ENCODE measurements around the gene ZBTB33. TPM values are rescaled to one million over a fixed set of nuclear protein-coding genes. Genes with fewer than 3 reads are reported as not detected.

Gene ZBTB33, protein sequence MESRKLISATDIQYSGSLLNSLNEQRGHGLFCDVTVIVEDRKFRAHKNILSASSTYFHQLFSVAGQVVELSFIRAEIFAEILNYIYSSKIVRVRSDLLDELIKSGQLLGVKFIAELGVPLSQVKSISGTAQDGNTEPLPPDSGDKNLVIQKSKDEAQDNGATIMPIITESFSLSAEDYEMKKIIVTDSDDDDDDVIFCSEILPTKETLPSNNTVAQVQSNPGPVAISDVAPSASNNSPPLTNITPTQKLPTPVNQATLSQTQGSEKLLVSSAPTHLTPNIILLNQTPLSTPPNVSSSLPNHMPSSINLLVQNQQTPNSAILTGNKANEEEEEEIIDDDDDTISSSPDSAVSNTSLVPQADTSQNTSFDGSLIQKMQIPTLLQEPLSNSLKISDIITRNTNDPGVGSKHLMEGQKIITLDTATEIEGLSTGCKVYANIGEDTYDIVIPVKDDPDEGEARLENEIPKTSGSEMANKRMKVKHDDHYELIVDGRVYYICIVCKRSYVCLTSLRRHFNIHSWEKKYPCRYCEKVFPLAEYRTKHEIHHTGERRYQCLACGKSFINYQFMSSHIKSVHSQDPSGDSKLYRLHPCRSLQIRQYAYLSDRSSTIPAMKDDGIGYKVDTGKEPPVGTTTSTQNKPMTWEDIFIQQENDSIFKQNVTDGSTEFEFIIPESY
- 7.8 TPM for total RNA-seq

DNA sequence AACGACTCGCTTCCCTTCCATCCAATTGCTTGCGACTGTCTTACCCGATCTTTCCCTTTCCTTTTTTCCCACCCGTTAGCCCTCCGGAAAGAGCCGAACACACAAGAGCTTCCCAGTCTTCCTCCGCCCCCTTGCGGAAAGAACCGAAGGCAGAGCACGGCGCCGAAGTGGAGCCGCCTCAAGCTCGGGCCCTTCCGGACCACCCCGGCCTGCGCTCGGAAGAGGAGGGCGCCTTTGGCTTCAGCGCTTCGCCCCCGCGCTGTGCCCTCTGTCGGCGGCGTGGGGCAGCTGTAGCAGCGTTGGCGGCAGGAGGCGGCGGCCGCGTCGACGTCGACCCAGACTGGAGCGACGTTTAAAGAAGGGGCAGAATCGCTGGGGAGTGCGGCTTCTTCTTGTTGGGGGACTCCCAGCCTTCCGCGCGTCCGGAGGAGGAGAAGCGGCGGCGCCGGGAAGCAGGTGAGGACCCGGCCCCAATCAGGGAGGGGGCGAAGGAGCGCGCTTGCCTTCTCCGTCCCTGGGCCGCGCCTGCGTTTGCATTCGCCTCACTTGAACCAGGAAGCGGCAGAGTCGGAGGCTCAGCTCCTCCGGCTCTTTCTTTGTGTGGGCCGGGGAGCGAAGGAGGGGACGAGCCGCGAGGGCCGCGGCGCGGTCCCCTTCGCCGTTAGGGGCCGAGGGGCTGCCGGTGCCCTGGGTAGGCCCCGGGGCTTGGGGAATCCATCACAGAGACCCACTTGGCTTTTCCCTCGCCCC lies at the start of gene ZBTB33:
Gene ZBTB33, plus strand, starts transcription at position 291 of the 750 bp plus-strand sequence. CDS start 2,604 bp downstream, outside the sequence.
- ATAC-seq (peak; percentile 97), DNase-seq (ENCODE audit: low spot score) (peak; percentile 89)

DNA sequence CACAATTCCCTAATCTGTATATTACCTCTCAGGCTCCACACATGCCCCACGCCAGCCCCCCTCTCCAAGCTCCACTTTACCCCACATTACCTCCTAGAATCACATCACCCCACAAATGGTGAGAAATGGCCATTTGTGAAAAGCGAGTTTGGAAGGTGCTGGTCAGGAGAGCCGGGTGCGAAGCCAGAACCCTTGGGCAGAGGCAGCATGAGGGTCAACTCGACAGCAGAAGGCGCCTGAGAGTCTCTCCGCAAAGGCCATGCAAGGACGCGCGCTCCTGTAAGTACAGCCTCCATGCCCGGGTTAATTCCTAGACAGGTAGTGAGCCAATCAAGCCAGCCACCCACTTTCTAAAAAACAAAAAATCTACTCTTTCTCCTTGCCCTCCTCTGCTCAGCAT lies 49.8 kb upstream of the ZBTB33 start:
- ATAC-seq (no peak), DNase-seq (ENCODE audit: low spot score) (no peak)

DNA sequence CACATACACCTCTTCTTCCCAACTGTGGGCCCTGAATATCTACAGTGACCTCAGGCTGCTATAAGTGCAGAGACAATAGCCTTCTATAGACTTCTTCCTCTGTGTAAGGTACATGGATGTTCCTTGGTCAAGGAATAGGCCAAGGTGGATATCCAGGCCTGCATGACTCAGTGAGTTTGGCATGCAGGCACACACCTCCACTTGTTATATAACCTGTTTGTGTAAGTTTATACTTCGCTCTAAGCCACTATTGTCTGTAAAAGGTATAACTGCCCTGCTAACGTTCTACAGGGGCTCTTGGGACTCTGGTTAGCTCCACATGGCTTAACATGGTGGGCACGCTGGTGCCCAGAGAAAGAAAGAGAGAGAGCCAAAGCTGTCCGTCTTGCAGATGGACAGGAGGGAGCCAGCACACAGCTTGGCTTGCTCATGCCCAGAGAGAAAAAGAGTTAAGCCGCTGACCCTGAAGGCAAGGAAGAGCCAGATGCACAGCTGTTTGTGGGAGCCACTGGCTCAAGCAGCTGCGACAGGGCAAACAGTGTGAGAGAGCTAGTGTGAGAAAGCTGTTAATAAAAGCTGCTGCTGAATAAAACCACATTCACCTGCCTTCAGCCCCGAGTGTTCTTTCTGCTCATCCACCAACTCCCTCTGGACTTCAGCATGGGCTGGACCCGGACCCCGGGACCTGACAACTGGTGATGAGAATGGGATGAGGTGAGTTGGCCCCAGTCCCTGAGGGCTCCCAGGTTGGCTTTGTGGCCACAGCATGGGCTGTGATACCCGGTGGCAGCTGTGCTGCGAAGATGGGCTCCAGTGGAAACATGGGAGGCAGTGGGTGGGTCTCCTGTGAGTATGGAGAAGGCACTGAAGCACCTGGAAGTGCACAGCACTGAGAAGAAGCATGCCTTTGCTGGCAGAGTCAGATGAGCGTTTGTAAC lies 44.5 kb upstream of the ZBTB33 start:
- ATAC-seq (no peak), DNase-seq (ENCODE audit: low spot score) (no peak)

DNA sequence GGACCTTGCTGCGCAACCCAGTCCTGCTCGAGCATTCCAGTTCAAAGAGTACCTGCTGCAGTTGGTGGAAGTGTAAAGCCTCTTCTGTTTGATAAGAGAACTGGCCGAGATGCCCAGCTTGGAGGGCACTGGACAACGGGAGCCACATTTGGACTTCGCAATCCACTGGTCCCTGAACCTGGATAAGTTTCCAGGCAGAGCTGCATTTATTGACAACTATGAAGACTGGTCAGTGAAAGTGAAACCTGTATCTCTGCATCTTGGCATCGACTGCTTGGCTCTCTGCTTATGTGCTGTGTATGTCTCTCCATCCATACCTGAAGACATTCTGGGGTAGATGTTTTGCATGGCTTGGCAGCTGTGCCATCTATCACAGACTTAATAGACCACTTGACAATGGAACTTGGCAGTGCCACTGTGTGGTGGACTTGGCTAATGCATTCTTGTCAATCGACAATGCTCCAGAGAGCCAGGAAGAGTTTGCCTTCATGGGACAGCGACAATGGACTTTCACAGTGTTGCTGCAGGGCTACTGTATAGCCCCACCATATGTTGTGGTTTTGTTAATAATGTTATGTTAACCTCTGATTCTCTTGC lies 43.5 kb upstream of the ZBTB33 start:
- no peak for DNase-seq (ENCODE audit: low spot score)
- ATAC-seq, result peak; percentile 84

DNA sequence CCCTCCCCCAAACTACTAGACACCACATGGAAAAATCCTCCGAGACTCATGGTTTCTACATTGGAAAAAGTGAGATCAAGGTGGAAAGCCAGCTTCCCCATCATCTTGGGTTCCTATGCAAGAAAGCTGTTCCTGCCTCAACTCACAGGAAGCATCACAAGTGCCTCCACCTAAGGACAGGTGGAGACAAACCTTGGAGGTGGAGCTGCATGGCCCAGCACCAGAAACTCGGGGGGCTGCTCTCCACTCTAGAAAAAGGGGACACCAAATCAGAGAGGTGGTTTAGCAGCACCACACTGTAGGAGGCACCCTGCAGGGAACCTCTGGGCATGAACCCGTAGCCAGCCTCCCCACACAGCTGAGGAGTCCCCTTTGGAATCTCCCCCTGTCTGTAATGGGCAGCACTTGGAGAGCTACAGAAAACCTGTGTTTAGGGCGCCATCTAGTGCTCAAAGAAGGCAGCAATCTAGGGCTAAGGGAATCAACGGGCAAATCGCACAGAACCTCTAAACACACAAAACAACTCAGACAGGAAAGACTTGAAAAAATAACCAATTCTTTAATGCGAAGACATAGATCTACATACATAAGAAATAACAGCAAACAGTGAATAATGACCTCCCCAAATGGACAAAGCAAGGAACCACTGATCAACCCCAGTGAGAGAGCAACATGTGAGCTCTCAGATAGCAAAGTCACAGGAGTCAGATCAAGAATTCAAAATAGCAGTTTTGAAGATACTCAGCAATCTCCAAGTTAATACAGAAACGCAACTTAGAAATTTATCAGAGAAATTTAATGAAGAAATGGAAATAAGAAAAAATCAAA lies 37.0 kb upstream of the ZBTB33 start:
- DNase-seq (ENCODE audit: low spot score), result peak; percentile 44
- peak; percentile 86 for ATAC-seq

DNA sequence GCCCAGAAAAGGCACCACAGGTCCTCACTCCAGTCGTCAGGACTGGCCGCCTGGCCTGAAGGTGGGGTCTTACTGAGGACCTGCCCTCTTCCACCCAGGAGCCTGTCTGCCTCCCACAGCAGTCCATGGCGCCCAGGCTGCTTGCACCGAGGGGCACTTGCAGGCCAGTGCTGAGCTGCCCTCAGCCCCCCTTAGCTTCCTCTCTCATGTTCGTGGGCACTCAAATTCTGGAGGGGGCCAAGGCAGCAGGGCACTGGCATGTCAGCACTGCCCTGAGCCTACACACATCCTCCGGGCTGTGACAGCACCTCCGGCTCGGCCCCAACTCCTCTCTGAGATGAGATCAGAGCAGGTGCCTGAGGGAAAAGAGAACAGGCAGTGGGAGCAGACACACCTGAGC lies 27.2 kb upstream of the ZBTB33 start:
- DNase-seq (ENCODE audit: low spot score), result no peak
- no peak for ATAC-seq

DNA sequence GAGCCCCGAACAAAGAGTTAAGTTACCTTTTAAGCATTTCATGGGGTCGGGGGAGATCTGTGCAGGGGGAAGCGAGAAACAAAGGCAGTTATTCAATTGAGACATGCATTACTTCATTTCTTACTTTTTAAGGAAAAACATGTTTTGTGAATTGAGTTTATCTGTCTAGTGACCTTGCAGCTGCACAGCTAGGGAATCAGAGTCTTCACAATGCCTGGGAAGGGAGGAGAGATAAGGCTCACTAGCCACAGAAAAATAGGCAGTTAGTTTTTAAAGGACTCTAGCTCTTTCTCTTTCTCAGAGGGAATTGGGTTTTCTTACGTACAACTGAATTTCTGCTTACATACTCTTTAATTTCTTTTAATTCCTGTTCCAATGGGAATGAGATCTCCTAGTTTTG lies 26.2 kb upstream of the ZBTB33 start:
- DNase-seq (ENCODE audit: low spot score) (no peak), ATAC-seq (no peak)

DNA sequence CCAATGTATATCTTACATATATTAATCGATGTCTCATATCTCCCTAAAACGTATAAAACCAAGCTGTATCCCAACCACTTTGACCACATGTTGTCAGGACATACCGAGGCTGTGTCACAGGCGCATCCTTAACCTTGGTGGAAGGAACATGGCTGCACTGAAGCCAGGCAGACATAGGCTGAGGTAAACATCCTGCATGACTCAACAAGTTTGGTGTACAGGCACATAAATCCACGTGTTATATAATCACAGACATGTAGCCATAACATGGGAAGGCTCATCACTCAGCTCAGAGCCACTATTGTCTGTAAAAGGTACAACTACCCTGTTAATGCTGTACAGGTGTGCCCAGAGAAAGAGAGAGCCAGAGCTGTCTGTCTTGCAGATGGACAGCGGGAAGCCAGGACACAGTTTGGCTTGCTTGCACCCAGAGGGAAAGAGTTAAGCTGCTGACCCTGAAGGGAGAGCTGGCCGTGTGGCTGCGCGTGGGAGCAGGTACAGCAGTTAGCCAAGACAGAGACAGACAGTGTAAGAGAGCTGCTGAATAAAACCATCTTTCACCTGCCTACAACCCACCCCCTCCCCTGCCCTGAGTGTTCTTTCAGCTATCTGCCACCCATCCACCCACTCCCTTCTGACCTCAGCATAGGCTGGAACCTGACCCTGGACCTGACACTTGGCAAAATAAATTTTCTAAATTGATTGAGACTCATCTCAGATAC lies 22.3 kb upstream of the ZBTB33 start:
- ATAC-seq (no peak), DNase-seq (ENCODE audit: low spot score) (no peak)

DNA sequence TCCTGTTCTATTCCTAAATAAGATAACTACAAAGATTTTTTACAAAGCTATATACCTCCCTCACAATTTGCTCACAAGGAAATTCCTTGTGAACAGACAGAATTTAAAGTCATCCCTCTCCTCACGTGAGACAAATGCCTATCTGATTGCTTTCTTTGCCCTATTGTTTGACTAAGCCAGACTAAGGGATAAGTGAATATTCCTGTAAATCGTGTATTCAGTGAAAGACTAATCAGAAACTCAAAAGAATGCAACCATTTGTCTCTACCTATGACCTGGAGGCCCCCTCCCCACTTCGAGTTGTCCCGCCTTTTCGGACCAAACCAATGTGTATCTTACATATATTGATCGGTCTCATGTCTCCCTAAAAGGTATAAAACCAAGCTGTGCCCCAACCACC lies 15.3 kb upstream of the ZBTB33 start:
- ATAC-seq (no peak), DNase-seq (ENCODE audit: low spot score) (no peak)

DNA sequence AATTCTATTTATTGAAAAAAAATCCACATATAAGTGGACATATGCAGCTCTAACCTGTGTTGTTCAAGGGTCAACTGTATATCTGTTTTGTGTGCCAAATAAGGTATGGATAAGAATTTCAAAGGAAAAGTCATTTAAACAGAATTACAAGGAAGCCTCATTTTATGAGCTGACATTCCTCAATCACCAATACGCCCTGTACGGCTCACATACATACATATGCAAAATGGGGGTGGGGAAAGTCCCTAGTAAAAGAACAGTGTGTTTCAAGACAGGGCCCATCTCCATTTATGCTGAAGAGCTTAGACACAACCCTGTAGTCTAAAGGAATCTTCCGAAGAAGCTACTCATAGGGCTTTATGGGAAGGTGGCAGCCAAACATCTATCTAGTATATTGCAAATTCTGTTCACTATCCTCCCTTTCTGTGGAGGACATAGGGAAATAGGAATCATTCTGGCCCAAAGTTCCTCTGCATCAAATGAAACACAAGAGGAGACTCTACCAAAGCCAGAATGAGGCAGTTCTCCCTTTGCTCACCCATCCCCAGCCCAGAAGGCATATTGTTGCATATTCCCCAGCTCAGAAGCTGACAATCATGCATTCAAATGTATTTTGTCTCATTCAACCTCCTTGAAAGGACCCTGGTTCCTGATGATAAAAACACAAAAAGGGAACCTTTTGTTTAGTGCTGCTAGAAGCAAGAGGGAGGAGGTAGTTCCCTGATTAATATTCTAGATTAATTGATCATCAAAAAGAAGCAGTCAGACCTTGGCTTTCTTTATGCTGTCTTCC lies 13.7 kb upstream of the ZBTB33 start:
- ATAC-seq, result no peak
- no peak for DNase-seq (ENCODE audit: low spot score)

DNA sequence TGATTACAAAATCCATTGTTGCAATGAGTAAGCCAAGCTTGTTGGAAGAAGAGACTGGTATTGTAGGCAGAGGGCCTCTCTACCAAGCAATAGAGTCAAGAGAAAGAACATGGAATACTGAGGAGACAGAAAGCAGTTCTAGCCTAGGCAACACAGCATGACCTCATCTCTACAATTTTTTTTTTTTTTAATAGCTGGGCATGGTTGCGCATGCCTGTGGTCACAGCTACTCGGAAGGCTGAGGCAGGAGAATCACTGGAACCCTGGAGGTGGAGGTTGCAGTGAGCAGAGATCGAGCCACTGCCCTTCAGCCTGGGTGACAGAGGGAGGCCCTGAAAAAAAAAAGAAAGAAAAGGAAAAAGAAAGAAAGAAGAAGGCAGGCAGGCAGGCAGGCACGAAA lies 11.7 kb upstream of the ZBTB33 start:
- ATAC-seq (no peak), DNase-seq (ENCODE audit: low spot score) (no peak)

DNA sequence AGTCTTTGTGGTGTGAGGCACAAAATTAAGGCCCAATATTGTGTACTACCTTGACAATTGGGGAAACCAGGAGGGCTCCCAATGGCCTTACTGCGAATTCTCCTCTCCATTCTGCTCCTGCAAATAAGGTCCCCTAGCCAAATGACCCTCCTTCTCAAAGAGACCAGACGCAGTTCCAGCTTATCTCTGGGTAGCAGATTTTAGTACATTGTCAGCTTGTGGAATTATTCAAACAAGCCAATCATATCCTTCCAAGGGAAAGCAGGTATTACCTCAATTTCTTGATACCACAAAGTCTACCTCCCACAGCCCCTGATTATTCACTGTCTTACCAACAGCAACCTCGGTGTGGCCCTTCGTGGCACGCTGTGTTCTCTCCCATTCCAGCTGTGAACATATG lies 7.8 kb upstream of the ZBTB33 start:
- DNase-seq (ENCODE audit: low spot score) (no peak), ATAC-seq (no peak)

DNA sequence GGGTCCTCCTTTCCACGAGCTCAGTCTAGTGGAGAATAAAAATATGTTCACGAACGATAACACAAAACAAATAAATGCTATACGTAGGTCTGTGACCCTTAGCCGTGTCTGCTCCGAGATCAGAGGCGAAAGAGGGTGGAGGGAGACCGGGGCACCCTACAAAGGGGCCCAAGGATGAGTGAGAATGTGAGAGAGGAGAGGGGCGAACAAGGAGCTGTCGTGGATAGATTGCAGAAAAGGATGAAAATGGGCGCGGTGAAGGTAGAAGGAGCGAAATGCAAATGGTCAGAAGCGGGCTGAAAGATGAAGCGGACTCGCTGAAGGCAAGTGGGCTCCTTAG lies 6.2 kb upstream of the ZBTB33 start:
- no peak for DNase-seq (ENCODE audit: low spot score)
- ATAC-seq, result no peak

DNA sequence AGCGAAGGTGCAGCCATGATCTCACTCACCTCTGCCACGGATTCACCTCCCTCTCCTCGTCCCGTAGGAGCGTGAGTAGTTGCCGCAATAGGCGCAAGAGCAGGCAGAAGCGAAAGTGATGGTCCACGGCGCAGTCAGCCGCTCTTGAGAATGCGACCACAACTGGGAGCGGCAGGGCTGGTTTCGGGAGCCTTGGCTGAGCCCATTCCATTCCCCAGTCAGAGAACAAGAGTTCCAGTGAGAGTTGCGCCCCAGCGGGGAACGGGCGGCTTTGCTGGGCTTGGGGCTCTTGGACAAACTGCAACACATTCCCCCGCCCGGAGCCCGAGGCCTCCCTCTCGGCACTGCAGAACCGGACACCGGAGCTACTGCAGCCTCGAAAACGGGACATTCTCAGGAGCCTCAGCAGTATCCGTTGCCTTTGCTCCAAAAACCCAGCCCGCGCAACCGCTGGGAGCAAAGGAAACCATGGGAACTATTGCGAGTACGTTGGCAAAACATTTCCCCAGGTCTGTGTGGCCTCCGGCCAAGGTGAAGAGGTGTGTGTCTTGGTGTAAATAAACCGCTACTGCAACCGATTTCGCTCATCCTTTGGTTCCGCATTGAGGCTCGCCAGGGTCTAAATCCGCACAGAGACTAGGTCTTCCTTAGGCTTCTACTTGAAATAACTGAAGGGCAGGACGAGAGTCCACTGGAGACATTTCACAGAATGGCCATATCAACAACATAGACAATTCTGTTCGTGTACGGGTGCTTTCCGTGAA lies 5.7 kb upstream of the ZBTB33 start:
- ATAC-seq, result peak; percentile 94
- peak; percentile 77 for DNase-seq (ENCODE audit: low spot score)

DNA sequence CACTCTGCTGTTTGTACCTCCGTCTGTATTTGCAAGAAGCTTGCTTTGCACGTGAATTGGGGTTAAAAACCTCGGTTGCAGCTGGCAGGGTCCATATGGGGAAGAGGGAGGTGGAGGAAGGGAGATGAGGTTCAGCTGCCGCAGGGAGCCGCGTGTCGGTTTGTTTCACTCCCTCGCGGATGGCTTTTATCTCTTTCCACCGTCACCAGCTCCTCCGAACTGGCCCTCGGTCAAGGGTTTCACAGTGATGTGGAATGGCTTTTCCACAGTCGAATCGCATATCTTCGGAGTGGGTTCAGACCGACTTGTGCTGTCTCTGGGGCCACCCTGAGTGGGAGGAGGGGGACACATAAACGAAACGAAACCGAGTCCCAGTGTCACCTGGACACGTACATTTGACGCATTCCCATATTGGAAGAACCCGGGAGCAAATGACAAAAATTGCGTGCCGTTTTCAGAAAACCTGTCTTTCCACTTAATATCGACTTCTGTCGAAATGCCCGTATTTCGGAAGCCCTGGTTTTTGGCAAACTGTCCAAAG lies 929 bp downstream of the ZBTB33 start:
- DNase-seq (ENCODE audit: low spot score), result peak; percentile 50
- peak; percentile 54 for ATAC-seq

DNA sequence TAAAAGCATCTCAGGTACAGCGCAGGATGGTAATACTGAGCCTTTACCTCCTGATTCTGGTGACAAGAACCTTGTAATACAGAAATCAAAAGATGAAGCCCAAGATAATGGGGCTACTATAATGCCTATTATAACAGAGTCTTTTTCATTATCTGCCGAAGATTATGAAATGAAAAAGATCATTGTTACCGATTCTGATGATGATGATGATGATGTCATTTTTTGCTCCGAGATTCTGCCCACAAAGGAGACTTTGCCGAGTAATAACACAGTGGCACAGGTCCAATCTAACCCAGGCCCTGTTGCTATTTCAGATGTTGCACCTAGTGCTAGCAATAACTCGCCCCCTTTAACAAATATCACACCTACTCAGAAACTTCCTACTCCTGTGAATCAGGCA lies 3.2 kb downstream of the ZBTB33 start:
- DNase-seq (ENCODE audit: low spot score) (no peak), ATAC-seq (no peak)

DNA sequence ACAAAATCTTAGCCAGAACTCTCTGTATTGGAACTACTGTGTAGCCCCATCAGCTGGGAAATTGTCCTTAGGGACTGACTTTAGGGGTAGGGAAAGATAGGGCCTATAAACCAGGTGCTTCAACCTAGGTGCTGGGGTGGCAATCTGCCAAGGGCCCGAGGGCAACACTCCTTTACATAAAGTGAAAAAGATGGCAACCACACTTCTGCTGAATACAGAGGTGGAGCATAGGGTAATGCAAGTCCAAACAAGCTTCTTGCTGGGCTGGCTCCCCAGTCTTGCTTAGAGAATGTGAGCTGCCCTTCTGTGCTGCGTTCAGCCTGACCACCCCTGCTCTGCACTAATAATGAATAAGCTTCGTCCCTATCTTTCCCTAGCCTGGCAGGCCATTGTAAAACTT lies 9.8 kb downstream of the ZBTB33 start:
- ATAC-seq, result no peak

More for the DNA sequence above, 9.8 kb downstream of the ZBTB33 start:
- DNase-seq (ENCODE audit: low spot score), result no peak
